GM08714 (cell line): ENCODE results near the gene AIF1L.

Source experiments
- H3K4me3 ChIP-seq: fragments of 200-500 bp; sonication (Bioruptor generic); 2 replicates; pipeline ENCODE4 v1.5.1; 2014; ENCODE audit warnings: mild to moderate bottlenecking, low read length, inconsistent platforms
- ZNF274 ChIP-seq: IDR thresholded peaks from 2 replicates; pipeline ENCODE4 v1.6.1; 2012; ENCODE audit warnings: mild to moderate bottlenecking, low read depth, low read length

AIF1L gene

GRCh38 chr9:131067625-131068024, 28.7 kb upstream of the AIF1L start:
- H3K4me3 ChIP-seq: no peak overlapping the region
- TF ChIP-seq ZNF274: no peak

DNA sequence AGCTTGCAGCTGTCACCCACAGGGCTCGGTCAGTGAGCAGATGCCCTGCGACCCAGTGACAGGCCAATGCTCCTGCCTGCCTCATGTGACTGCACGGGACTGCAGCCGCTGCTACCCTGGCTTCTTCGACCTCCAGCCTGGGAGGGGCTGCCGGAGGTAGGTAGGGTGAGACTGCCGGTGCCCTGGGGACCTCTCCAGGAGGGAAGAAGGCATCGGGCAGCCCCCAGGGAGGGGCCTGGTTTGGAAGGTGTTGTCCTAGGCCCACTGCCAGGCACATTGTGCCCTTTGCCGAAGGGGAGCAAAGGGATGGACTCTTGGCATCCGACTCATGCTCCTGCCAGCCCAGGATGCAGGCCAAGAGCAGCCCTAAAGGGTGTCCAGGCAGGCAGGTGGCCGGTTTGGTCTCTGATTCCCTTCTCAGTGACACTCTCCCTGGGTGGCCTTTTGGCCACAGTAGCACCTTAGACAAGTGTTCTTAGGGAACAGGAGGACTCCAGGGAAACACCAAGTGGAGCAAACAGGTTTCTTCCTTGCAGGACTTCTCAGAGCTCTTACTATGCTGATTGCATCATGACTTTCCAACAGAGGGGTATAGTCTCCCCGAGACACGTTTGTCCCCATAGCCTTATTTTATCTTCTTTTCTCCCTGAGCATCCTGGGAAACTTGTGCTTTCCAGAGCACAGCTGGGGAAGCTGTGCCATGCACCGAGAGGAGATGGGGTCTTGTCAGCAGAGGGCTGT, 28.1 kb upstream of the AIF1L start:
- no peak overlapping the region for H3K4me3 ChIP-seq
- TF ChIP-seq ZNF274: no peak

DNA sequence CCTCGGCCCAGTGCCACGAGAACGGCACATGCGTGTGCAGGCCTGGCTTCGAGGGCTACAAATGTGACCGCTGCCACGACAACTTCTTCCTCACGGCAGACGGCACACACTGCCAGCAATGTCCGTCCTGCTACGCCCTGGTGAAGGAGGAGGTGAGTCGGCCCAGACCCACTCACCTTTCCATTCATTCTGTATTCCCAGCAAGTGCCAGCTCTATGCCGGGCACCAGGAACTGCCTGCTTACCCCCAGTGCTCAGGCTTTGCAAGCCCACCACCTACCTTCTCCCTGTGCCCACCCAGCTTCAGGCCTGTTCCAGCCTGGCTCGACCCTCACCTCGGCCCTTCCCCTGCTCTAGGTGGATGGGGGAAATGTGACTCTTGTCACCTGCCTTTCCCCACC, 26.6 kb upstream of the AIF1L start:
- H3K4me3 ChIP-seq: no peak overlapping the region
- no peak for TF ChIP-seq ZNF274

GRCh38 chr9:131072107-131072870, 24.0 kb upstream of the AIF1L start:
- TF ChIP-seq ZNF274: no peak
- H3K4me3 ChIP-seq: no peak overlapping the region

DNA sequence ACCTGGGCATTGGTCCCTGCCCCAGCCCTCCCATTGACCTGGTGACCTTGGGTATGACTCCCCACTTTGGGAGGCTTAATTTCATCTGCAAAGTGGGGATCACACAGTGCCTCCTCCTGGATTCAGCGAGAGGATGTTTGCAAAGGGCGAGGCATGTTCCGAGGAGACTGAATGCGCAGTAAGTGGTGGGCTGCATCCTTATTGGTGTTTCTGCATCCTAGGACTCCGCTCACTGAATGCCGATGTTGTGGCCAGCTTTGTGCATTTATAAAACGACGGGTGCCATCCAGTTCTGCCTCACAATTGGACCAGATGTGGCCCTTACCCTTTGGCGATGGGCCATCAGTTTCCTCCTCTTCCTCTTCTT, 23.5 kb upstream of the AIF1L start:
- TF ChIP-seq ZNF274: no peak
- no peak overlapping the region for H3K4me3 ChIP-seq

GRCh38 chr9:131076347-131077195, 19.8 kb upstream of the AIF1L start:
- no peak for TF ChIP-seq ZNF274
- H3K4me3 ChIP-seq: no peak overlapping the region

GRCh38 chr9:131078427-131079366, 17.6 kb upstream of the AIF1L start:
- no peak overlapping the region for H3K4me3 ChIP-seq
- no peak for TF ChIP-seq ZNF274

- TF ChIP-seq ZNF274: no peak
- H3K4me3 ChIP-seq: no peak overlapping the region
Measured at GRCh38 chr9:131080589-131080988, 15.7 kb upstream of the AIF1L start.

GRCh38 chr9:131081868-131082267, 14.5 kb upstream of the AIF1L start:
- no peak for TF ChIP-seq ZNF274
- no peak overlapping the region for H3K4me3 ChIP-seq

- no peak overlapping the region for H3K4me3 ChIP-seq
- no peak for TF ChIP-seq ZNF274
Measured at GRCh38 chr9:131082774-131083512, 13.4 kb upstream of the AIF1L start.

DNA sequence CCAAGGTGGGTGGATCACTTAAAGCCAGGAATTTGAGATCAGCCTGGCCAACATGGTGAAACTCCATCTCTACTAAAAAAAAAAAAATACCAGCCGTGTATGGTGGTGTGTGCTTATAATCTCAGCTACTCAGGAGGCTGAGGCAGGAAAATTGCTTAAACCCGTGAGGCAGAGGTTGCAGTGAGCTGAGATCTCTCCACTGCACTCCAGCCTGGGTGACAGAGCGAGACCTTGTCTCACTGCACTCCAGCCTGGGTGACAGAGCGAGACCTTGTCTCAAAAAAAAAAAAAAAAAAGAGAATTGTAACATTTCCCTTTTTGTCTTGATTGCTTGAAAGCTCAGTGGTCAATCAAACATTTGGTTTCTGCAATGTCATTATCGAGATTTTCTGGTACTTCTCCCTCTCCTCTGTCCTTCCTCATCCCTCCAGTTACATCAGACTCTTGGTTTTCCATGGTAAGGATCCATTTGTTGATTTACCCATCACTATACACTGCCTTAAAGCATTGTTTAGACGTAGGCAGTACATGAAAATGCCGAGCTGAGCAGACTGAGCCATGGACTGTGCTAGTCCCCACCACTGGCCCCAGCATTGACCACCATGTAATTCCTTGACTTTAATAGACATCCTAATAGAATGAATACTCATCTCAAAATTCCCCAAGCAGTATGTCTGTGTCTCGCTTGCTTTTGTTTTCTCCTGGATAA, 11.5 kb upstream of the AIF1L start:
- no peak for TF ChIP-seq ZNF274

GRCh38 chr9:131085370-131086122, 10.8 kb upstream of the AIF1L start:
- no peak overlapping the region for H3K4me3 ChIP-seq
- TF ChIP-seq ZNF274: no peak

More for the DNA sequence above, 11.5 kb upstream of the AIF1L start:
- no peak overlapping the region for H3K4me3 ChIP-seq
